Neural progenitor cell (in vitro differentiated cells): ENCODE measurements around the gene KIAA1549. TPM values are rescaled to one million over a fixed set of nuclear protein-coding genes. Genes with fewer than 3 reads are reported as not detected.

Experiments
- DNase-seq: peaks from one replicate; pipeline ENCODE4 v3.0.0-alpha.2; 2016; ENCODE audit warnings: low spot score
- H2AFZ ChIP-seq: fragments of 200-600 bp; sonication (generic); replicated peaks from 2 replicates; pipeline ENCODE4 v1.6.1; 2016; ENCODE audit warnings: antibody characterized with exemption
- H3F3A ChIP-seq: fragments of 200-600 bp; sonication (generic); 2 replicates; pipeline ENCODE4 v1.6.1; 2016; ENCODE audit warnings: antibody characterized with exemption, low read depth
- H3K27ac ChIP-seq: fragments of 200-600 bp; sonication (generic); 2 replicates; pipeline ENCODE4 v1.5.1; 2016; ENCODE audit warnings: mild to moderate bottlenecking
- H3K27me3 ChIP-seq: fragments of 200-600 bp; sonication (generic); 2 replicates; pipeline ENCODE4 v1.6.1; 2016; ENCODE audit warnings: mild to moderate bottlenecking, moderate library complexity
- H3K36me3 ChIP-seq: fragments of 200-600 bp; sonication (generic); 2 replicates; pipeline ENCODE4 v1.5.1; 2016
- H3K4me1 ChIP-seq: fragments of 200-600 bp; sonication (generic); 2 replicates; pipeline ENCODE4 v1.6.1; 2016; ENCODE audit warnings: mixed run types
- H3K4me2 ChIP-seq: fragments of 200-600 bp; sonication (generic); 2 replicates; pipeline ENCODE4 v1.6.1; 2016
- H3K4me3 ChIP-seq: fragments of 200-600 bp; sonication (generic); 2 replicates; pipeline ENCODE4 v1.5.1; 2016
- H3K79me2 ChIP-seq: fragments of 200-600 bp; sonication (generic); 2 replicates; pipeline ENCODE4 v1.6.1; 2016; ENCODE audit warnings: low read depth
- H3K9ac ChIP-seq: fragments of 200-600 bp; sonication (generic); 2 replicates; pipeline ENCODE4 v1.6.1; 2016
- H3K9me3 ChIP-seq: fragments of 200-600 bp; sonication (generic); 2 replicates; pipeline ENCODE4 v1.5.1; 2016; ENCODE audit warnings: low read depth
- H4K20me1 ChIP-seq: fragments of 200-600 bp; sonication (generic); 2 replicates; pipeline ENCODE4 v1.6.1; 2016; ENCODE audit warnings: low read depth
- H3K27ac Mint-ChIP-seq: 3 replicates; pipeline ENCODE4 v1.8.0; 2021; ENCODE audit warnings: mixed read lengths
- H3K27me3 Mint-ChIP-seq: 2 replicates; pipeline ENCODE4 v1.8.0; 2022; ENCODE audit warnings: low read depth, mild to moderate bottlenecking, inconsistent platforms, moderate library complexity, mixed read lengths; ENCODE audit not compliant: insufficient read depth
- H3K36me3 Mint-ChIP-seq: 3 replicates; pipeline ENCODE4 v1.8.0; 2021; ENCODE audit warnings: mixed read lengths
- H3K4me1 Mint-ChIP-seq: 3 replicates; pipeline ENCODE4 v1.8.0; 2021; ENCODE audit warnings: mixed read lengths
- H3K4me3 Mint-ChIP-seq: 3 replicates; pipeline ENCODE4 v1.8.0; 2021; ENCODE audit warnings: mild to moderate bottlenecking, moderate library complexity, mixed read lengths
- H3K9me3 Mint-ChIP-seq: 3 replicates; pipeline ENCODE4 v1.8.0; 2020; ENCODE audit warnings: mixed read lengths
- CTCF ChIP-seq: fragments of 200-600 bp; sonication (generic); IDR thresholded peaks from 2 replicates; pipeline ENCODE4 v1.5.1; 2017; ENCODE audit warnings: antibody characterized with exemption, mild to moderate bottlenecking
- EZH2 ChIP-seq: fragments of 200-600 bp; sonication (generic); IDR thresholded peaks from 2 replicates; pipeline ENCODE4 v1.6.1; 2017; ENCODE audit warnings: antibody characterized with exemption, mild to moderate bottlenecking, moderate library complexity
- EZH2phosphoT487 ChIP-seq: fragments of 200-600 bp; sonication (generic); IDR thresholded peaks from 2 replicates; pipeline ENCODE4 v1.6.1; 2017; ENCODE audit warnings: antibody characterized with exemption
- total RNA-seq: library from RNA; depleted of rRNA; stranded (reverse); fragments of >200 nt; gene quantifications from 2 replicates; pipeline ENCODE4 v1.2.3, GENCODE V29; 2015; ENCODE audit warnings: low replicate concordance

The KIAA1549 gene
- total RNA-seq, 1 donor from 2014 or later = 4.8 TPM

- Mint-ChIP-seq H3K27me3 (peaks cover 2% of the 10 kb centered on the region), H3K9me3 (no peaks in the 10 kb centered on the region)
Observed at GRCh38 chr7:138872576-138872975, 108.6 kb downstream of the KIAA1549 start.

GRCh38 chr7:138871814-138872090 lies 109.4 kb downstream of the KIAA1549 start:
- peaks cover 33% of the 10 kb centered on the region for H3K36me3 Mint-ChIP-seq
- Histone ChIP-seq H3K36me3 (no peaks in the 10 kb centered on the region), H4K20me1 (peaks cover 14% of the 10 kb centered on the region)

More at GRCh38 chr7:138872576-138872975, 108.6 kb downstream of the KIAA1549 start:
- H4K20me1 ChIP-seq = peaks cover 14% of the 10 kb centered on the region
- H3K9ac ChIP-seq = no peak overlapping the region
- H3K4me3 ChIP-seq = no peak overlapping the region
- H3K4me1 ChIP-seq = peaks cover 10% of the 10 kb centered on the region
- Mint-ChIP-seq H3K36me3 (peaks cover 31% of the 10 kb centered on the region), H3K4me3 (no peak overlapping the region), H3K27ac (no peak overlapping the region), H3K4me1 (peaks cover 10% of the 10 kb centered on the region)
- no peak overlapping the region for H2AFZ ChIP-seq
- H3F3A ChIP-seq = peaks cover 9% of the 10 kb centered on the region
- no peaks in the 10 kb centered on the region for H3K9me3 ChIP-seq
- no peaks in the 10 kb centered on the region for H3K79me2 ChIP-seq
- no peak overlapping the region for H3K27ac ChIP-seq
- no peaks in the 10 kb centered on the region for H3K27me3 ChIP-seq
- DNase-seq = no peak
- TF ChIP-seq CTCF (no peak), EZH2 (no peak)
- no peak overlapping the region for H3K4me2 ChIP-seq
- H3K36me3 ChIP-seq = no peaks in the 10 kb centered on the region

GRCh38 chr7:138871065-138871813 lies 110.0 kb downstream of the KIAA1549 start:
- no peak overlapping the region for H3K4me3 Mint-ChIP-seq
- no peaks in the 10 kb centered on the region for H3K27me3 ChIP-seq
- DNase-seq = no peak
- H3K36me3 Mint-ChIP-seq = peaks cover 33% of the 10 kb centered on the region
- H3K4me2 ChIP-seq = no peak overlapping the region
- no peaks in the 10 kb centered on the region for H3K9me3 ChIP-seq
- H2AFZ ChIP-seq = no peak overlapping the region
- H3F3A ChIP-seq = peaks cover 9% of the 10 kb centered on the region
- H4K20me1 ChIP-seq = peaks cover 14% of the 10 kb centered on the region
- no peaks in the 10 kb centered on the region for H3K9me3 Mint-ChIP-seq
- no peak overlapping the region for H3K4me3 ChIP-seq
- H3K4me1 Mint-ChIP-seq = peaks cover 10% of the 10 kb centered on the region
- TF ChIP-seq EZH2phosphoT487 (no peak), EZH2 (no peak), CTCF (no peak)
- no peaks in the 10 kb centered on the region for H3K36me3 ChIP-seq
- H3K4me1 ChIP-seq = peaks cover 10% of the 10 kb centered on the region
- no peak overlapping the region for H3K27ac Mint-ChIP-seq
- H3K27me3 Mint-ChIP-seq = peaks cover 2% of the 10 kb centered on the region
- no peaks in the 10 kb centered on the region for H3K79me2 ChIP-seq
- no peak overlapping the region for H3K9ac ChIP-seq
- H3K27ac ChIP-seq = no peak overlapping the region

More at GRCh38 chr7:138871814-138872090, 109.4 kb downstream of the KIAA1549 start:
- no peak for DNase-seq
- no peaks in the 10 kb centered on the region for H3K79me2 ChIP-seq
- Mint-ChIP-seq H3K27ac (no peak overlapping the region), H3K9me3 (no peaks in the 10 kb centered on the region), H3K4me3 (no peak overlapping the region), H3K4me1 (peaks cover 10% of the 10 kb centered on the region), H3K27me3 (peaks cover 2% of the 10 kb centered on the region)
- H3K9ac ChIP-seq = no peak overlapping the region
- H3K27ac ChIP-seq = no peak overlapping the region
- H2AFZ ChIP-seq = no peak overlapping the region
- no peaks in the 10 kb centered on the region for H3K27me3 ChIP-seq
- no peaks in the 10 kb centered on the region for H3K9me3 ChIP-seq
- H3K4me2 ChIP-seq = no peak overlapping the region
- TF ChIP-seq EZH2 = no peak
- no peak for TF ChIP-seq EZH2phosphoT487
- H3K4me3 ChIP-seq = no peak overlapping the region
- H3K4me1 ChIP-seq = peaks cover 10% of the 10 kb centered on the region
- peaks cover 9% of the 10 kb centered on the region for H3F3A ChIP-seq

- DNase-seq = no peak
- Mint-ChIP-seq H3K4me1 (peaks cover 10% of the 10 kb centered on the region), H3K36me3 (peaks cover 39% of the 10 kb centered on the region), H3K9me3 (no peaks in the 10 kb centered on the region), H3K27me3 (peaks cover 2% of the 10 kb centered on the region), H3K4me3 (no peak overlapping the region), H3K27ac (peak overlapping the region; percentile 51)
- peaks cover 14% of the 10 kb centered on the region for H4K20me1 ChIP-seq
- no peaks in the 10 kb centered on the region for H3K27me3 ChIP-seq
- H3K27ac ChIP-seq = no peak overlapping the region
- H3K4me1 ChIP-seq = peaks cover 10% of the 10 kb centered on the region
- peaks cover 9% of the 10 kb centered on the region for H3F3A ChIP-seq
- H3K9me3 ChIP-seq = no peaks in the 10 kb centered on the region
- H3K4me2 ChIP-seq = no peak overlapping the region
- no peak overlapping the region for H3K4me3 ChIP-seq
- no peak overlapping the region for H2AFZ ChIP-seq
- no peak for TF ChIP-seq CTCF
- no peak for TF ChIP-seq EZH2phosphoT487
- no peak for TF ChIP-seq EZH2
- H3K9ac ChIP-seq = no peak overlapping the region
- no peaks in the 10 kb centered on the region for H3K79me2 ChIP-seq
- H3K36me3 ChIP-seq = no peaks in the 10 kb centered on the region
Observed at GRCh38 chr7:138869353-138869752, 111.8 kb downstream of the KIAA1549 start.
